HG02943 (cell line): ENCODE results near the gene KCNJ1.
A peak's percentile ranks its signal among the peaks of the same experiment; 100 is the strongest.

Source experiments
- ATAC-seq: cut with Tn5 transposase; IDR thresholded peaks from one replicate; pipeline ENCODE4 v1.9.1; 2021; ENCODE audit warnings: mild to moderate bottlenecking, low read depth, moderate library complexity; ENCODE audit not compliant: unreplicated experiment

KCNJ1 gene

DNA sequence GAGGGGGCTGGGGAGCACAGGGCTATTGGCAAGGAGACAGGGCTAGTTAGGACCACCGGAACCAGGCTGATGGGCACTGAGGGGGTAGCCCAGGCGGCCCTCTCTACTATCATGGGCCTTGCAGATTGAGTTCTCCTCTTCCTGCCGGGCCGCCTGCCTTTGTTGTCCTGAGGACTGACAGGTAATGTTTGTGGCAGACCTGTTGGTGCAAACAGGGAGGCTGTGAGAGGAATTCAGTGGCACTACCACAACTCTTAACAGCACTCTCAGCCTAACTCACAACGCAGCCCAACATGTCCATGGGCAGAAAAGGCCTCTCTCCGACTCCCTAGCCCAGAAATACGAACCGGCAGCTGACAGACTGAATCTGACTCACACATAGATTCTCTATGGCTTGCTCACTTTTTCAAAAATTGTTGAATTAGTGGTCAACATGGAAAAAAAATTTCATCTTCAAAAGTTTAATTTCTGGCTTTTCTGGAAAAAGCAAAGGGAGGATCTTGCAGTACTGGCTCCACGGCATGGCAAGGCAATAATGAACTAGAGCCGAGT is 35.5 kb upstream of the KCNJ1 start:
- ATAC-seq = no peak

DNA sequence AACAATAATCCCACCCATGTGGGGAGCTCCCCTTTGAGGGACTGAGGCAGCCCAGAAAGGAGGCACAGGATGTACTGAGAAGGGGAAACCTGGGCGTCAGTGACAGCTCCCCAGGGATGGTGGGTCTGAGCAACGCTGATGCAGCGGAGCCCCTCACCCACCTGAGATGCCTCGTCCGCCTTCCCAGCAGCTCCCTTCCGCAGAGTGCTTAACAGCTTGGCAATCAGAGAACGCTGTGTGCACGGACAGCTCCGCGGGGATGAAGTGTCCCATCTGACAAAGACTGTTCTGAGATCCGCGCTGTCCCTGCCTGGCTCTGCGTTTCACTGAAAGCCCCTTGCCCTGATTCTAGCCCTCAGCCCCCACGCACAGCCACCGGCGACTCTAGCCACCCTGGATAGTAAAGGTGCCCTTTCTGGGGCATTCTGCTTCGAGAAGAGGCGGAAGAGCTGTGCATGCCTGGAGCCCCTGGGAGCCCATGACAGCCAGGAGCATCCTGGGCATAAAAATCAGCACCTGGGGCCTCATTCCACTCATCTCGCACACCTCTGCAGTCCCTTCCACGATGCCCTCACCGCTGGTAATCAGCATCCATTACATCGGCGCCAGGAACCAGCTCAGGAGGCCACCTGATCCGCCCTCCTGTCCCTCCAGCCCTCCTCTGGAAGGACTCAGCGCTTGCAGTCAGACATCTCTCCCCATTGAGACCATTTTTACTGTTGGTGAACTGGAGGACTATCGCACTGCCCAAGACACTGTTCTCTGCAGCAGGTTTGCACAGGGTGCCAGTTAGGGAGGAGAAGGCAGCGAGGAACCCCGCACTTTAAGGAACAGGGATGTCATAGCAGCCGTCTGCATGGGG is 34.8 kb upstream of the KCNJ1 start:
- no peak for ATAC-seq

DNA sequence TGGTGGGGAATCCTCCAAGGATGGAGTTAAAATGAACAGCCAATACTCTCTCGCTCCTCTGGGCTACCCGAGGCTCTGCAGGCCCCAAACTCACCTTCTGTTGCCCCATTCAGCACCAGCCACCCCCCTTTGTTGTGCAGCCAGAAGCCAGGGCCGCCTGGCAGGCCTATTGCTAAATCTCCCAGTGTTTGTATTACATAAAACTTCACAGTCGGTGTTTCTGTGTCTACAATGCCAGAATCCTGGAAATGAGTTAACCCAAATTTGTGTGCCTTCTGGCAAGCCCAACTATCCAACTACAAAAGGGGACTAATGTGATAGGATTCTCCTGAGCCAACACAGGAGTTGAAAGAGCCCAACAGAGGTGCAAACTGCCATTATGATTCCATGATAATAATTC is 33.4 kb upstream of the KCNJ1 start:
- ATAC-seq = no peak

GRCh38 chr11:128898580-128899344 is 31.7 kb upstream of the KCNJ1 start:
- ATAC-seq = no peak

GRCh38 chr11:128897826-128898225 is 30.7 kb upstream of the KCNJ1 start:
- ATAC-seq = no peak

- ATAC-seq = no peak
Measured at GRCh38 chr11:128896356-128896755, 29.3 kb upstream of the KCNJ1 start.

DNA sequence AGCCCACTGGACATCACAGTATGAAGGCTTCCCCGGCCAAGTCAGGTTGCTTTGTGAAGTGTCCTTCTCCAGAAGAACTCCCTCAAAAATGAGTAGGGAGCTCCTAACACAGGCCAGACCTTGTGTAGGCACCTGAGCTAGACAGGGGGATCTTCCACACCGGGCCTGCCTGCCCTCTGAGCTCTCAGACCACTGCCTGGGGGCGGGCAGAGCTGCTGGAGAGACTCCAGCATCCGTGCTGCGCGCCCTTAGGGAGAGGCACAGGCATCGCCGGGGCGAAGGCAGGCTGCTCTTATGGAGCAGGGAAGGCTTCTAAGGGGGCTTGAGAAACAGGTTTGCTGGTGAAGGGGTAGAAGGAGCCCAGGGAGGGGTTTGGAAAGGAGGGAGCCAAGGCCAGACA is 28.4 kb upstream of the KCNJ1 start:
- no peak for ATAC-seq

GRCh38 chr11:128894685-128895084 is 27.6 kb upstream of the KCNJ1 start:
- ATAC-seq = no peak

DNA sequence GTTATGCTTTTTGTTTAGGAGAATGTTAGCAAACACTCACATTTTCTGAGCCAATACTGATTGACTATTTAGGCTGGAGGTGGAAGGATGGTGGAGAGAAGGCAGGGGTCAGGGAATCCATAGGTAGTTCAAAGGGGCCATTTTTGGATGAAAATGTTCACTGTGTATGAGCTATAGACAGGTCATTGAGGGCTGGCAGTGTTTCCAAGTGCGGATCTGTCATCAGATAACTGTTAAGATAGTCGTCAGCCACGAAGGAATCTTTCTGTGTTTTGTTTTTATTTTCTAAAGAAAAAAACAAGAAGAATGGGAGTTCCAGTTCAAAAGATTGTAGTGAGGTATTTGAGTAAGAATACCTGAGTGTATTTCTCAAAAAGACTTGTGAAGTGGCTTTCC is 27.2 kb upstream of the KCNJ1 start:
- peak; percentile 9 for ATAC-seq

DNA sequence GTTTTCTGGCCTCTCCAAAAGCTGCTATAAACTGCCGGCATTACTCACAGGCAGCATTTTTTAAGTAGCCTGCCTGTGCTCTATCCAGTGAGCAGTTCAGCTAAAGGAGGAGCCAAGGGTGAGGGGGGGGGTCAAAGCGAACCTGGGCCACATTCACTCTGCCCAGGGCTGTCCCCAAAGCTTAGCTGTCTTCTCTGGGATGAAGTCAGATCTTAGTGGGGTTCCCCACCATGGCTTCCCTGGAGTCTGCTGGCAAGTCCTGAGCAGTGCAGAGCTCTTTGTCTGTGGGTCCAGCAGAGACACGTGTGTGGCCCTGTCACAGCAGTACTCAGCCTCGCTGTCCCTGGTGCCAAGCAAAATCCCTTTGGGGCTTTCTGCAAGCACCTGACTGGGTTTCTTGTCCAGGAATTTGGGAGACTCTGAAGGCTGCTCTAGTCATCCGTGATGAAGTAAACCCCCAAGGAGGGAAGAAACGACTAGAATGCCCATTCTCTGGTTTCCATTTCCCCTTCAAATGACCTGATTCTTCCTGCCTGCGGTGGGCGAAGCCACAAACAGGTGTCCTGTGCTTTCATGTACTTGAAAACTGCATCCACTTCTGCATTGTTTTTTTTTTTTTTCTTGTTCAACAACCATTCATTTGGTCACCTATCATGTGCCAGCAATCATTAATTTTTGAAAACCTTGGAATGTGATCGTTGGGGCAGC is 26.6 kb upstream of the KCNJ1 start:
- ATAC-seq = peak; percentile 77

DNA sequence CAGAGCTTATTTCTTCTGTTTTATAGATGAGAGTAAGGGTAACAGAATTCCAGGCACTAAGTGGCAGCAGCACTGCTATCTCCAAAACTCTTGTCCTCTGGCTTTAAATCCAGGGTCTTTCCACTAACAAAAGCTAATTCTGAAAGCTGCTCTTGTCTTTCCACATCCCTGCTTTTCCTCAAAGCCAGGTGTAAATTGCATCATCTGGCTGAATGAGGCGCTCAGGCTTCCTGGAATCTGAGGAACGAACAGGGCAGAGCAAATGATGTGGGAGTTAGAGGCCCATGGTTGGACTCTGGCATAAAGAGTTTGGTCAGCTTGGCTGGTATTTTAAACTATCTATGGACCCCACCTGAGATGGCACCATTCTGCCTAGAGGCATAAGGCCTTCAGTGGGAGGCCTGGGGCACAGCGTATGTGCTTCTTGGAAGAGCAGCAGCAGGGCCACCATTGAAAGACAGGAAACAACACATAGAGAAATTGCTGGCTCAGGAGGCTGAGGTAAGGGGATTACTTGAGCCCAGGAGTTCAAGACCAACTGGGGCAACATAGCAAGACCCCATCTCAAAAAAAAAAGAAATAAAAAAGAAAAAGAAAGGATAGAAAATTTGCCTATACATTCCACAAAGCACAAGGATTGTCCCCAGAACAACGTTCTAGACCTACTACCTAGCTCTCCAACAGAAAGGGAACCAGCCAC is 25.9 kb upstream of the KCNJ1 start:
- no peak for ATAC-seq

- ATAC-seq = no peak
Measured at GRCh38 chr11:128891913-128892398, 24.9 kb upstream of the KCNJ1 start.

GRCh38 chr11:128890543-128891368 is 23.7 kb upstream of the KCNJ1 start, which contains the start of gene KCNJ5:
Gene KCNJ5 (plus strand): TSS chr11:128891356. CDS start chr11:128911274, 19,918 bp downstream.
- ATAC-seq = no peak

DNA sequence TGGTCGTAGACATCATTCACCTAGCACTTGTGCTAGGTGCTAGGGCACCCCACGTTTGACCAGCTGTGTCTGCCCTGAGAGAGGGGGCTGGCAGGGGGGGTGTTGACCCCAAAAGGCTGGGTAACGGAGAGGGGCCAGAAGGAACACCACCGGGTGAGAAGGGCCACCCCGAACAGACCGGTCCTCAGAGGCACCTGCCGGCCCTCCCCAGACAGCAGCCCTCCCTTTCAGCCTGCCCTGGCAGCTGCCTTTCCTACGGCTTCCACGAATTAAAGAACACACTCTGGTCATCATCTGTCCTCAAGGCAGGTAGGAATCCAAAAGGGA is 23.1 kb upstream of the KCNJ1 start:
- ATAC-seq = no peak

DNA sequence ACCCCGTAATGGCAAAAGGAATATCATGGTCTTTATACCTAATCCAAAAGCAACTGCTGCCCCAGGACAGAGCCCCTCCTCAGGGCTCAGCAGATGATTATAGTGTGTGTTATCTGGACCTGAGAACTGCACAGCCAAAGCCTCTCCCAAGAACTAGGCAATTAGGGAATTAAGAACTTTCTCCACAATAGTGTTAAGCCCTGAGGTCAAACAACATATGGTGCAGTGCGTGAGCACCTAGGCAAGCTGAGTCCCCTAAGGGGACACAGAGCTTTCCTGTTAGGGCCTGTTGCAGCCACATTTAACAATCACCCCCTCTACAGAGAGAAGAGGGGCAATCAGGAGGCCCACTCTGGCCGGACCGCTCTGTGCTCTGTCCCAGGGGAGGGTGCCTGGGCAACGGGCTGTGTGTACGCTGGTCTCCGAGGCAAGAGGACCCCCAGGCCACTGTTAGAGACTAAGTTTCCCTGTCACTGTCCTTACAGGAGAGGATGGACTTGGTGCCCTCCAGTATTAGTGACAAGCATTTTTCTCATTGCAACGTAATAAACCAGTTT is 22.6 kb upstream of the KCNJ1 start:
- ATAC-seq = no peak

DNA sequence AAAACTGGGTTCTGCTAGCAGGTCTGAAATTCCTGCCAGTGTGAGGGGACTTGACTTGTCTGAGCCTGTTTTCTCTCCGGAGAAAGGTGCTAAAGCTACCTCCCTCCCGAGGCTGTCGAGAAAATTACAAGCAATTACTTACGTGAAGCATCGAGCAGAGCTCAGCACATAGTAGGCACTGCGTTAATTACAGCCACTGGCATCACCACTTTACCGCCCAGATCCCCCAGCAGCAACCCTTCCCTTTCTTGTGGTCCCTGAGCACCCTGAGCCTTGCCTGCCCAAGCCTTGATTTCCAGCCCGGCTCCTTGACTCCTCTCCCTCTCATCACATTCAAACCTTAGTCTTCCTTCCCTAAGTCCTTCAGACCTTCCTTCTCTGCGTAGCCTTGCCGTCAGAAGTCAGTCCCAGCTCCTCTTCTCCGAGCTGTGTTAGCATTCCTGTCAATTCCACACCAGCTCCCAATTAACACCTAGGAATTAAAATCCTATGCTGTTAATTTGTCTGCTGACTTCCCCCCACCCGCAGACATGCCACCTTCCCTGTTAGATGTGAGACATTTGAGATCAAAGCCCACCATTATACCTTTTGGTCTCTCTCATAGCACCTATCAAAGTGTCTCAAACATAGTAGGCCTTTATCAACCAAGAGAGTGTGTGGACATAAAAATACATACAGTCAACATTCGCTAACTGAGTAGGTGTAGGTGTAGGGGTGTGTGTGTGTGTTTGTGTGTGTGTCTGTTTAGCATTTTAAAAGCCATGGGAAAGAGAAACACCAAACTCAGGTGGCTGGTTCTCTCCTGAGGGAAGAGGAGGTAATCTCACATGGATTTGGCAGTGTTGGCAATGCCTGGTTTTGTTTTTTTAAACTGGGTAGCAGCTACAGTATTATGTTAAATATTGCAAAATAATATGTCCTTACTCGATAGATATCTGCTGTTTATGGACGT is 21.2 kb upstream of the KCNJ1 start:
- ATAC-seq = no peak

GRCh38 chr11:128886406-128887124 is 19.5 kb upstream of the KCNJ1 start:
- ATAC-seq = no peak
